HT-29 (cell line): ENCODE results near the gene UCP2. TPM values are rescaled to one million over a fixed set of nuclear protein-coding genes. Genes with fewer than 3 reads are reported as not detected.
A peak's percentile ranks its signal among the peaks of the same experiment; 100 is the strongest.
"Not testable (repeated sequence)": the region's sequence is repeated elsewhere in the genome, so short reads cannot be mapped to it uniquely, and the experiment has no call there.

Experiments
- DNase-seq: peaks from one replicate; pipeline ENCODE4 v3.0.0-alpha.2; 2015; ENCODE audit warnings: low spot score
- total RNA-seq: library from RNA; depleted of rRNA; stranded (reverse); fragments of >200 nt; shearing (Covaris generic); gene quantifications from 2 replicates; pipeline ENCODE4 v1.2.3, GENCODE V29; 2014; rRNA removed

The UCP2 gene
- total RNA-seq, 1 experiment from 2014 or later, result 76.8 TPM

DNA sequence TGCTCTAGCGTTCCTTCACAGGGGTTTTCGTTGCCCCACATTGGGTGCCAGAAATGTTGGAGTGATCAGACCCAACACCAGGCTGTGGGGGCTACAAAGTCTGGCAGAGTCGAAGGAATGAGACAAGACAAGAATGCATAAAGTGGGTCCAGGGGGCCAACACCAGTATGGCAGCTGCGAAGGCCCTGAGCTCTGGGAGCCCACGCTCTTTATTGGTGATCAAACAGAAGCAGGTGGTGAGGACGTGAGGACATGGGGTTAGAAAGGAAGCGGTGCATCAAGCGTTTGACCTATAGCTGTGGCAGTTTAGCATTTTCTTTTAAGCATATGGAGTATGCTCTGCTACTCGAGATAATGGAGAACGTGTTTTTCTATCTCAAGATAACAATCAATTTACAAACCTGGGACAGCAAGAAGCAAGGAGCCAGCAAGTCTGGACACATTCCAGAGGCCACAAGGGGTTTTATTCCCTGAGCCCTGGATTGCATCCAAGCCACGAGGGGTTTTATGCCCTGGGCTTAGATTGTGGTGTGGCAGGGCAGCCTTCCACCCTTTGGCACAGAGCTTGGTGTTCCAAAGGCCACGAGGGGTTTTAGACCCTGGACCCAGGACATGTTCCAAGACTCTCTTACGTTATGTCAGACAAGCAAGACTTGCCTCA, 35.7 kb downstream of the UCP2 start:
- no peak for DNase-seq

DNA sequence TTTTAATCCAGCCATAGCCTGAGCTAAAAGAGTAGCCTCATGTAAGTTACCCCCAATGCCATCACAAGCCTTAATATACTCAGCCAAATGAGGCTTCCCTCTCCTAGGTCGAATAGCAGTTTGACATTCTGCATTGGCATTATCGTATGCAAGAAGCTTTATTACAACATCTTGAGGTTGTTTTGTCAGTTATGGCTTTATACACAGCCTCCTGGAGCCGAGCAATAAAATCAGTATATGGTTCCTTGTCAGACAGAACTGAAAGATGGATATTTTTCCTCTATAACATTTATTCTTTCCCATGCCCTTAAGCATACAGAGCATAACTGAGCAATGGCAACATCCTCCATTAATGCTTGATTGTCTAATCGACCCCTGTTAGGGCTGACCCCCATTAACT, 37.2 kb downstream of the UCP2 start:
- no peak for DNase-seq

DNA sequence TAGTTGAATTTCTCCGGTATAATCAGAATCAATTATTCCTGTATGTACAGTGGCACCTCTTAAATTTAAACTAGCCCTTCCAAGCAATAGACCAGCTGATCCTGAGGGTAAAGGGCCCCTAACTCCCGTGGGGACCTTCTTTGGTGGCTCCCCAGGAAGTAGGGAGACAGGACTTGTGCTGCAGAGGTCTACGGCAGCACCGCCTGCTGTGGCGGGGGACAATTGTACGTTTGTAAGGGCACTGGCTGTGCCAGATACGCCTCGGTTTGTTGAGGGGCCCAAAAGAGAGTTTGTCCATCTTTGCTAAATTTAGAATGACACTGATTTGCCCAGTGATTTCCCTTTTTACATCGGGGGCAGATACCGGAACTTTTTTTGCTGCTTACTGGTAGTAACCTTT, 37.7 kb downstream of the UCP2 start:
- DNase-seq, result no peak

- no peak for DNase-seq
Observed at GRCh38 chr11:73944085-73944484, 38.6 kb downstream of the UCP2 start.

DNA sequence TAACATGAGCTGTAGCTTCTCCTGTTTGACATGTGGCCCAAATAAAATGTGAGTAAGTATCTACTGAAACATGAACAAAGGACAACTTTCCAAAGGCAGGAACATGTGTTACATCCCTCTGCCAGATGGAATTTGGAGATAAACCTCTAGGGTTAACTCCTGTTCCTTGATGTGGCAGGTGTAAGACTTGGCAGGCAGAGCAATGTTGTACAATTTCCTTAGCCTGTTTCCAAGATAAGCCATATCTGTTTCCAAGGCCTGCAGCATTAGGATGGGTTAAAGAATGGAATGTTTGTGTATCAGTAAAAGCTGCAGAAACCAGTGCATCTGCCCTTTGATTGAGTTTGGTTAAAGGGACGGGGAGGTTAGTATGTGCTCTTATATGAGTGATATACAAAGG, 40.6 kb downstream of the UCP2 start:
- DNase-seq, result no peak

DNA sequence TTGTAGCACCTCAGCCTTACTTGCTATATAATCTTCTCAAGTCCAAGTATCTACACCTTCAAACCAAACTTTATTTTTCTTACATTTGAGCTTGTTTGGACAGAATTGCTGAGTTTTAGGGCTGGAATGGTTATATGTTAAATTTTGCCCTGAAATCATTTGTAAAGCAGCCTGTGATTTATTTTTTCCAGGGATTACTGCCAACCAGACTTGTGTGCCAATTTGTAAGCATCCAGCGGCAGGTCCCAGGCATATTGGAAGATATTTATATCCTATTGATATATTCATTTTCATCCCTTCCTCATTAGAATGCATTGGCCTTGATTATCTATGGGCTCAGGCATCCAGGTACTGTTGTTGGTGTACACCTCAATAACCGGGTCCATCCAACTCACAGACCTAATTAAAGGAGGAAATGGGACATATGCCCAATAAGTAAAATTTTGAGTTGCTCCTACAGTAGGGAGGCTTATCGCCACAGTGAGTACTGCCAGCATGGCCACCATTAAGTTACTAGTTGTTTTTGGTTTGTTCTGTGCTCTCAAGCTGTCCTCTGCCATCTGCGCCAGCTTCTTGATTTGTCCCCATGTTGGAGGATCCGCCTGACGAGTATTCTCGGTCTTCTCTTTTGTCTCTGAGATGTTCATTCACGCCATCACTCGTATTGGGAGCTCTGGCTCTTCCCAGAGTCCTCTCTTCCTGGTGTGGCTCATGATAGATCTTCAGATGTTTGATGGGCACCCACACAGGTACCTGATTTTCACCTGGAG, 41.7 kb downstream of the UCP2 start:
- no peak for DNase-seq

- no peak for DNase-seq
Observed at GRCh38 chr11:73939096-73939495, 43.5 kb downstream of the UCP2 start.

- DNase-seq, result not testable (repeated sequence)
Observed at GRCh38 chr11:73936047-73936446, 46.6 kb downstream of the UCP2 start.

DNA sequence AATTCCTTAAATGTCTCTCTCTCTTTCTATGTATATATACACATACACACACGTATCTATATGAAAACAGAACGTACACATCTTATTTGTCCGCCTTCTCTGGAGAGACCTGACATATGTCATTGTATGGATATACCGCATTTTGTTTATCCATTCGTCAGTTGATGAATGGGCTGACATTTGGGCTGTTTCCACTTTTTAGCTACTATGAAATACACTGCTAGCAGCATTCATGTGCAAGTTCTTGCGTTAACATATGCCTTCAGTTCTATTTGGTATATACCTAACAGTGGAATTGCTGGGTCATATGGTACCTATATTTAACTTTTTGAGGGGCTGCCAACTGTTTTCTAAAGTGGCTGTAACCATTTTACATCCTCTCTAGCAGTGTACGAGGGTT, 49.9 kb downstream of the UCP2 start:
- no peak for DNase-seq

GRCh38 chr11:73931951-73932350, 50.7 kb downstream of the UCP2 start:
- no peak for DNase-seq

DNA sequence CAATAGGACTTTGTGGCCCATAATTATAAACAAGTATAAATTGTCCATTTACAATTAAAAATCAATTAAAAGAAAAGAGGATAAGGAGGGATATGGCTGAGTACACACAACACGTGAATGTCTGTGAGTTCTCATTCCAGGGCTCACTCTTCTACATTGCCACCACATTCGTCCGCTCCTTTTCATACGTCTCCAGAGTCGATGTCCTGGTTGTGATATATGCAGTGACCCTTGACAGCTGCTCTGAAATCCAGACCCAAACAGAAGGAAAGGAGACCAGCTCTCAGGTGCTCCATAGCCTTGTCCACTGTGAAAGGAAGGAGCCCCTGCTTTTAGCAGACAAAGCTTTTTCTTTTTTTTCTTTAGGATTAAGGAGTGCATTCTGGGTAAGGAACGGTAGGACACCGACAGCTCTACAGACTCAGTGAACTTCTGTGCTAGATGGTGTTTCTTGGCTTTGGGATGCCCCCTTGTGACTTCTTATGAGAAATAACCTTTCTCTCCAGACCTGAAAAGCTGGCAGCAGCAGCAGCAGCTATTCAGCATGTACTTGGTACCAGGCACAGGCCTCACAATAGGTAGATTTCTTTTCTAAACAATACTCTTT, 51.5 kb downstream of the UCP2 start:
- peak; percentile 88 for DNase-seq

GRCh38 chr11:73929388-73929787, 53.3 kb downstream of the UCP2 start:
- DNase-seq, result no peak

Other genes with a start within 250 kb of the UCP2 start
- 158 and 166 TPM in 2 replicates for gene RAB6A, start 221.8 kb downstream of the UCP2 start, total RNA-seq
- 83.4 and 92.0 TPM in 2 replicates for gene MRPL48, start 195.0 kb downstream of the UCP2 start, total RNA-seq
- 308 and 352 TPM in 2 replicates for gene COA4, start 106.0 kb downstream of the UCP2 start, total RNA-seq
- 10.6 and 12.3 TPM in 2 replicates for gene PAAF1, start 105.8 kb downstream of the UCP2 start, total RNA-seq
- 0.46 TPM in 1 of 2 replicates, not detected in the other for gene DNAJB13, start 31.8 kb downstream of the UCP2 start, total RNA-seq
- gene UCP3, start 26.2 kb upstream of the UCP2 start, total RNA-seq, result 0.64 and 0.76 TPM in 2 replicates
- 25.8 and 26.6 TPM in 2 replicates for gene C2CD3, start 188.2 kb upstream of the UCP2 start, total RNA-seq
- gene PPME1, start 188.4 kb upstream of the UCP2 start, total RNA-seq, result 29.6 and 34.7 TPM in 2 replicates